Suprapubic skin (tissue), 3 donors: ENCODE measurements around the gene KSR1.

ENCODE experiments used
- POLR2A ChIP-seq, 2 donors: fragments of 450-650 bp; IDR thresholded peaks; one replicate each; pipeline ENCODE4 v1.6.1; 2017; ENCODE audit warnings: antibody characterized with exemption in 2 of 2, mild to moderate bottlenecking in 2 of 2, moderate library complexity in 2 of 2
- TF ChIP-seq, protein P1 (sequence below), 2 donors: fragments of 200-600 bp in 1 of 2; fragments of 450-650 bp in 1 of 2; sonication (generic) in 1 of 2; IDR thresholded peaks; one replicate each; pipeline ENCODE4 v1.5.1; 2016 to 2019; ENCODE audit warnings: antibody characterized with exemption in 2 of 2, mild to moderate bottlenecking in 1 of 2, moderate library complexity in 1 of 2

GRCh38 chr17:27659683-27660082 lies 203.4 kb downstream of the KSR1 start:
- TF ChIP-seq, protein P1, sequence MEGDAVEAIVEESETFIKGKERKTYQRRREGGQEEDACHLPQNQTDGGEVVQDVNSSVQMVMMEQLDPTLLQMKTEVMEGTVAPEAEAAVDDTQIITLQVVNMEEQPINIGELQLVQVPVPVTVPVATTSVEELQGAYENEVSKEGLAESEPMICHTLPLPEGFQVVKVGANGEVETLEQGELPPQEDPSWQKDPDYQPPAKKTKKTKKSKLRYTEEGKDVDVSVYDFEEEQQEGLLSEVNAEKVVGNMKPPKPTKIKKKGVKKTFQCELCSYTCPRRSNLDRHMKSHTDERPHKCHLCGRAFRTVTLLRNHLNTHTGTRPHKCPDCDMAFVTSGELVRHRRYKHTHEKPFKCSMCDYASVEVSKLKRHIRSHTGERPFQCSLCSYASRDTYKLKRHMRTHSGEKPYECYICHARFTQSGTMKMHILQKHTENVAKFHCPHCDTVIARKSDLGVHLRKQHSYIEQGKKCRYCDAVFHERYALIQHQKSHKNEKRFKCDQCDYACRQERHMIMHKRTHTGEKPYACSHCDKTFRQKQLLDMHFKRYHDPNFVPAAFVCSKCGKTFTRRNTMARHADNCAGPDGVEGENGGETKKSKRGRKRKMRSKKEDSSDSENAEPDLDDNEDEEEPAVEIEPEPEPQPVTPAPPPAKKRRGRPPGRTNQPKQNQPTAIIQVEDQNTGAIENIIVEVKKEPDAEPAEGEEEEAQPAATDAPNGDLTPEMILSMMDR (IDR thresholded peaks at IDR 0.05) = no peak
- no peak for TF ChIP-seq POLR2A (IDR thresholded peaks at IDR 0.05)
